Neural cell (in vitro differentiated cells): ENCODE data around the gene ZNF366.

Source experiments
- EP300 ChIP-seq: fragments of 450-650 bp; conservative IDR thresholded peaks from 2 replicates; pipeline ENCODE4 v1.6.1; 2014; ENCODE audit warnings: antibody characterized with exemption, mild to moderate bottlenecking, moderate library complexity; ENCODE audit not compliant: poor library complexity, severe bottlenecking
- TF ChIP-seq, protein P1 (sequence below): fragments of 450-650 bp; IDR thresholded peaks from 2 replicates; pipeline ENCODE4 v1.5.1; 2014; ENCODE audit warnings: antibody characterized with exemption, mild to moderate bottlenecking, moderate library complexity; ENCODE audit not compliant: poor library complexity, severe bottlenecking

DNA sequence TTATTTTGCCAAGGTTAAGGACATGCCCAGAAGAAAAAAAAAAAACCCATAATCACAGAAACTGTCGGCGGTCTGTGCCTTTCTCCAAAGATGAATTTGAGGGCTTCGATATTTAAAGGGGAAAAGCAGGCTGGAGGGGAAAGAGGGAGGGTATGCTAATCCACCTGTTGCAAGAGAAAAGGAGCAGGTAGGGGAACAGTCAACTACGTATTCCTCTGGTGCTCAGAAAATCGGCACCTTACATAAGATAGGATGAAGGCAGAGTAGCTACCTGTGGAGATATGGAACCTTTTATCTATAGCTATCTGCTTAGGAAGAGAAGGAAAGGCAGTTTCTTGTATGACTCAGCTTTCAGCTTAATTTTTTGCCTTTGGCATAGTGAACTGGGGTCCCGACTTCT, 109.4 kb downstream of the ZNF366 start:
- TF ChIP-seq, protein P1, sequence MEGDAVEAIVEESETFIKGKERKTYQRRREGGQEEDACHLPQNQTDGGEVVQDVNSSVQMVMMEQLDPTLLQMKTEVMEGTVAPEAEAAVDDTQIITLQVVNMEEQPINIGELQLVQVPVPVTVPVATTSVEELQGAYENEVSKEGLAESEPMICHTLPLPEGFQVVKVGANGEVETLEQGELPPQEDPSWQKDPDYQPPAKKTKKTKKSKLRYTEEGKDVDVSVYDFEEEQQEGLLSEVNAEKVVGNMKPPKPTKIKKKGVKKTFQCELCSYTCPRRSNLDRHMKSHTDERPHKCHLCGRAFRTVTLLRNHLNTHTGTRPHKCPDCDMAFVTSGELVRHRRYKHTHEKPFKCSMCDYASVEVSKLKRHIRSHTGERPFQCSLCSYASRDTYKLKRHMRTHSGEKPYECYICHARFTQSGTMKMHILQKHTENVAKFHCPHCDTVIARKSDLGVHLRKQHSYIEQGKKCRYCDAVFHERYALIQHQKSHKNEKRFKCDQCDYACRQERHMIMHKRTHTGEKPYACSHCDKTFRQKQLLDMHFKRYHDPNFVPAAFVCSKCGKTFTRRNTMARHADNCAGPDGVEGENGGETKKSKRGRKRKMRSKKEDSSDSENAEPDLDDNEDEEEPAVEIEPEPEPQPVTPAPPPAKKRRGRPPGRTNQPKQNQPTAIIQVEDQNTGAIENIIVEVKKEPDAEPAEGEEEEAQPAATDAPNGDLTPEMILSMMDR: no peak
- TF ChIP-seq EP300: no peak
